ENCODE data around the gene EREG. TPM values are rescaled to one million over a fixed set of nuclear protein-coding genes. Genes with fewer than 3 reads are reported as not detected.

EREG gene
- total RNA-seq, 4 donors from 2014 or later = 1.2 to 4.0 (median 4.0) TPM; not detected in 1

GRCh38 chr4:74418063-74418670 lies 53.2 kb downstream of the EREG start:
- TF ChIP-seq POLR2A (IDR thresholded peaks at IDR 0.05) (no peak), EP300 (IDR thresholded peaks at IDR 0.05; ENCODE audit: low read depth) (no peak), POLR2AphosphoS5 (IDR thresholded peaks at IDR 0.05) (no peak)
- TF ChIP-seq, protein P1, sequence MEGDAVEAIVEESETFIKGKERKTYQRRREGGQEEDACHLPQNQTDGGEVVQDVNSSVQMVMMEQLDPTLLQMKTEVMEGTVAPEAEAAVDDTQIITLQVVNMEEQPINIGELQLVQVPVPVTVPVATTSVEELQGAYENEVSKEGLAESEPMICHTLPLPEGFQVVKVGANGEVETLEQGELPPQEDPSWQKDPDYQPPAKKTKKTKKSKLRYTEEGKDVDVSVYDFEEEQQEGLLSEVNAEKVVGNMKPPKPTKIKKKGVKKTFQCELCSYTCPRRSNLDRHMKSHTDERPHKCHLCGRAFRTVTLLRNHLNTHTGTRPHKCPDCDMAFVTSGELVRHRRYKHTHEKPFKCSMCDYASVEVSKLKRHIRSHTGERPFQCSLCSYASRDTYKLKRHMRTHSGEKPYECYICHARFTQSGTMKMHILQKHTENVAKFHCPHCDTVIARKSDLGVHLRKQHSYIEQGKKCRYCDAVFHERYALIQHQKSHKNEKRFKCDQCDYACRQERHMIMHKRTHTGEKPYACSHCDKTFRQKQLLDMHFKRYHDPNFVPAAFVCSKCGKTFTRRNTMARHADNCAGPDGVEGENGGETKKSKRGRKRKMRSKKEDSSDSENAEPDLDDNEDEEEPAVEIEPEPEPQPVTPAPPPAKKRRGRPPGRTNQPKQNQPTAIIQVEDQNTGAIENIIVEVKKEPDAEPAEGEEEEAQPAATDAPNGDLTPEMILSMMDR (IDR thresholded peaks at IDR 0.05) = no peak
- intact Hi-C loops (cut with DNase I; ENCODE audit: low total_unique reads) = no loop called here
- Histone ChIP-seq H3K27ac (no peak overlapping the region), H3K27me3 (no peaks in the 10 kb centered on the region), H3K9me3 (no peaks in the 10 kb centered on the region), H3K4me3 (no peak overlapping the region), H3K4me1 (peaks cover 0 to 8% (median 0%) of the 10 kb centered on the region in 4 donors), H3K36me3 (no peaks in the 10 kb centered on the region)
- in situ Hi-C loops (cut with MboI; ENCODE audit: low pct_ligation_motif_present in 1 of 4, low pct_unique_long_range_greater_than_20kb in 1 of 4, low sequenced_read_pairs in 3 of 4) = no loop called here
- WGBS, 2 donors (ENCODE audit: low coverage in 1 of 2) = 71 to 75% methylated on average over 5 to 6 of the region's 6 CpGs
- DNase-seq = no peak

DNA sequence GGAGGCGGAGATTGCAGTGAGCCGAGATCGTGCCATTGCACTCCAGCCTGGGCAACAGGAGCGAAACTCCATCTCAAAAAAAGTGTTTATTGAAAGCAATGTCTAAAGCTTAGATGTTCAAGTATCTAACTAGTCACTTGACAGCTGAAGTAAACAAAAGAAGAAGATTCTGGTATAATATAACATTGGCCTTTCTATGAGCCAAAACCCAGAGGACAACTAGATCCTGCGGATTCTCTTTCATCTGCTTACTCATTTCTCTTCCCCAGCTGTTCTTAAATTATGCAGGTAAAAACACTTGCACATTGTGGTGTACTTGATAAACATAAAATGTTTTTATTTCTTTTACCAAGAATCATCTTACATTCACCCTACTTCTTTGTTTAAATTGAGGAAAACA lies 55.9 kb downstream of the EREG start:
- Histone ChIP-seq H3K9me3 (no peaks in the 10 kb centered on the region), H3K36me3 (no peaks in the 10 kb centered on the region), H3K4me1 (peaks cover 0 to 15% (median 0%) of the 10 kb centered on the region in 4 donors), H3K4me3 (no peak overlapping the region), H3K27ac (no peak overlapping the region), H3K27me3 (no peaks in the 10 kb centered on the region)
- no peak for TF ChIP-seq EP300 (IDR thresholded peaks at IDR 0.05; ENCODE audit: low read depth)
- TF ChIP-seq POLR2A (IDR thresholded peaks at IDR 0.05) = no peak
- TF ChIP-seq, protein P1 (IDR thresholded peaks at IDR 0.05) = no peak
- no peak for TF ChIP-seq POLR2AphosphoS5 (IDR thresholded peaks at IDR 0.05)
- 57 to 74% methylated on average over 4 to 5 of the region's 5 CpGs for WGBS, 2 donors (ENCODE audit: low coverage in 1 of 2)
- intact Hi-C loops (cut with DNase I; ENCODE audit: low total_unique reads) = loop anchor here (1.0 kb wide), 1 partner anchor 17 kb away; no protein-coding TSS in a partner anchor
- DNase-seq = no peak
- in situ Hi-C loops (cut with MboI; ENCODE audit: low pct_ligation_motif_present in 1 of 4, low pct_unique_long_range_greater_than_20kb in 1 of 4, low sequenced_read_pairs in 3 of 4) = no loop called here

DNA sequence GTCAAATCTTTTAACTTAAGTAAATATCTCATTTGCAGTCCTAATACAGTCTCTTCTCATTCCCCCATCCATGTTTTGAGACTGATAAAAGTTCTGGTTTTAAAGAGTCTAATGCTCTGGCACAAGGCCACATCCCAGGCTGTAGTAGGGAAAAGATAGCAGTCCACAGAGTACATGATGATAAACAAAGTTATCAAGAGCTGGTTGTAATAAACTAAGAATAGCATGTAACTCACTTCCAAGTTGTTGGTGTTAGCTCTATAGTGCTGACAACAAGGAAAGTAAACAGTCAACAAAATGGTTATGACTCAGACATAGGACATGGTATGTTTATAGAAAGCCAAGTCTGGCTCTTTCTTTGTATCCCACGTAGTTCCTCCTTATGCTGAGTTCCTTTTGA lies 58.2 kb downstream of the EREG start:
- Histone ChIP-seq H3K4me3 (no peak overlapping the region), H3K4me1 (peaks cover 0 to 15% (median 0%) of the 10 kb centered on the region in 4 donors), H3K9me3 (no peaks in the 10 kb centered on the region), H3K36me3 (no peaks in the 10 kb centered on the region), H3K27me3 (no peaks in the 10 kb centered on the region), H3K27ac (no peak overlapping the region)
- in situ Hi-C loops (cut with MboI; ENCODE audit: low pct_ligation_motif_present in 1 of 4, low pct_unique_long_range_greater_than_20kb in 1 of 4, low sequenced_read_pairs in 3 of 4) (no loop called here), intact Hi-C loops (cut with DNase I; ENCODE audit: low total_unique reads) (no loop called here)
- TF ChIP-seq POLR2A (IDR thresholded peaks at IDR 0.05) (no peak), EP300 (IDR thresholded peaks at IDR 0.05; ENCODE audit: low read depth) (no peak), POLR2AphosphoS5 (IDR thresholded peaks at IDR 0.05) (no peak)
- TF ChIP-seq, protein P1 (IDR thresholded peaks at IDR 0.05) = no peak
- DNase-seq = no peak
- WGBS, 2 donors (ENCODE audit: low coverage in 1 of 2) = 12 to 17% methylated on average over 1 of the region's 1 CpG

DNA sequence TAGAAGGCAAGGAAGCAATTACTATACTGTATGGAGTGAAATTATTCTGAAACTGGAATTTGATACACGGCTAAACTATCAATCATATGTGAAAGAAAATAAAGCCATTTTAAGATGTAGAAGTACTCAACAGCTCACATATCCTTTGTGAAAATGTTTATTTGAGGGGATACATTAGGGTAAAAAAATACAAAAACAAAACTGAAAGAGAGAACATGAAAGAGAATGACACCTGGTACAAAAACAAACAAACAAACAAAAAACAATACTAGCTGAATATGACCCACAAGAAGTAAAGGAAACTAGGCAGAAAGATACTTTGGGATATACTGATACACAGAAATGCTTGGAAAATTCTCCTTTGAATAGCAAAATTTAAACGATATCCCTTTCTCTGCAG lies 59.2 kb downstream of the EREG start:
- H3K36me3 ChIP-seq = no peaks in the 10 kb centered on the region
- TF ChIP-seq POLR2A (IDR thresholded peaks at IDR 0.05) = no peak
- TF ChIP-seq EP300 (IDR thresholded peaks at IDR 0.05; ENCODE audit: low read depth) = no peak
- TF ChIP-seq, protein P1 (IDR thresholded peaks at IDR 0.05) = no peak
- TF ChIP-seq POLR2AphosphoS5 (IDR thresholded peaks at IDR 0.05) = no peak
- no peak for DNase-seq
- H3K4me3 ChIP-seq = no peak overlapping the region
- WGBS, 2 donors (ENCODE audit: low coverage in 1 of 2) = 90 to 93% methylated on average over 2 of the region's 2 CpGs
- H3K4me1 ChIP-seq = peaks cover 0 to 12% (median 0%) of the 10 kb centered on the region in 4 donors
- intact Hi-C loops (cut with DNase I; ENCODE audit: low total_unique reads) (no loop called here), in situ Hi-C loops (cut with MboI; ENCODE audit: low pct_ligation_motif_present in 1 of 4, low pct_unique_long_range_greater_than_20kb in 1 of 4, low sequenced_read_pairs in 3 of 4) (no loop called here)
- no peak overlapping the region for H3K27ac ChIP-seq
- H3K27me3 ChIP-seq = no peaks in the 10 kb centered on the region
- no peaks in the 10 kb centered on the region for H3K9me3 ChIP-seq
